ENCODE measurements around the gene MRI1.

GRCh38 chr19:13756210-13756609 lies 8.1 kb upstream of the MRI1 start:
- no peak for TF ChIP-seq CTCF (IDR thresholded peaks at IDR 0.05)
- TF ChIP-seq POLR2A (IDR thresholded peaks at IDR 0.05), result no peak
- no peak for TF ChIP-seq POLR2AphosphoS5 (IDR thresholded peaks at IDR 0.05)

Data from breast epithelium (tissue), 3 donors.